CD4-positive, alpha-beta T cell (primary cell): ENCODE results near the gene TMEM163. TPM values are rescaled to one million over a fixed set of nuclear protein-coding genes. Genes with fewer than 3 reads are reported as not detected.

ENCODE experiments used
- ATAC-seq: fragments of 200-7000 bp; cut with Tn5 transposase; one replicate; pipeline ENCODE4 v1.10.0; 2022; ENCODE audit warnings: mild to moderate bottlenecking; ENCODE audit not compliant: poor library complexity
- CTCF ChIA-PET: fragments of 350-600 bp; sonication (Branson Sonifier 250); formaldehyde crosslinking; loops from one replicate; lab custom pipeline; 2021; ENCODE audit warnings: antibody characterized with exemption, inconsistent platforms; lab: Charles Lee
- POLR2A ChIA-PET: fragments of 350-600 bp; sonication (Branson Sonifier 250); formaldehyde crosslinking; loops from one replicate; lab custom pipeline; 2021; ENCODE audit warnings: antibody characterized with exemption, inconsistent platforms; lab: Charles Lee
- DNase-seq, 14 experiments: peaks; one replicate each; pipeline ENCODE4 v3.0.0-alpha.2; 2013 to 2020; ENCODE audit warnings: mixed read lengths in 2 of 14
- H3K27ac ChIP-seq, 2 donors: one replicate each; pipeline versions ENCODE4 v1.5.1 to v1.7.0; 2013; ENCODE audit warnings: low read length in 2 of 2, low read depth in 1 of 2, mild to moderate bottlenecking in 1 of 2
- H3K27me3 ChIP-seq, 2 experiments: 1 replicate in 1 of 2; 2 replicates in 1 of 2; pipeline versions ENCODE4 v1.6.1 to v1.7.0; 2013; ENCODE audit warnings: low read length in 2 of 2, control low read depth in 1 of 2, mild to moderate bottlenecking in 1 of 2, moderate library complexity in 1 of 2; ENCODE audit not compliant: insufficient read depth in 2 of 2, control insufficient read depth in 1 of 2
- H3K36me3 ChIP-seq: one replicate; pipeline ENCODE4 v1.6.1; 2013; ENCODE audit warnings: low read length, control low read depth; ENCODE audit not compliant: insufficient read depth
- H3K4me1 ChIP-seq: one replicate; pipeline ENCODE4 v1.6.1; 2013; ENCODE audit warnings: low read length, control low read depth; ENCODE audit not compliant: insufficient read depth
- H3K4me3 ChIP-seq: one replicate; pipeline ENCODE4 v1.5.1; 2013; ENCODE audit warnings: mild to moderate bottlenecking, low read length, moderate library complexity
- H3K9me3 ChIP-seq, 2 experiments: 1 replicate in 1 of 2; 2 replicates in 1 of 2; pipeline versions ENCODE4 v1.6.1 to v1.7.0; 2013; ENCODE audit warnings: low read length in 2 of 2, mild to moderate bottlenecking in 2 of 2, control low read depth in 1 of 2, moderate library complexity in 1 of 2; ENCODE audit not compliant: control insufficient read depth in 1 of 2, insufficient read depth in 1 of 2
- H3K27ac Mint-ChIP-seq: one replicate; pipeline ENCODE4 v1.8.0; 2020; ENCODE audit warnings: mixed read lengths
- H3K27me3 Mint-ChIP-seq: one replicate; pipeline ENCODE4 v1.8.0; 2021; ENCODE audit warnings: mixed read lengths
- H3K36me3 Mint-ChIP-seq: one replicate; pipeline ENCODE4 v1.8.0; 2021; ENCODE audit warnings: low read depth, mixed read lengths
- H3K4me1 Mint-ChIP-seq: one replicate; pipeline ENCODE4 v1.8.0; 2021; ENCODE audit warnings: low read depth, mixed read lengths
- H3K4me3 Mint-ChIP-seq: one replicate; pipeline ENCODE4 v1.8.0; 2020; ENCODE audit warnings: mild to moderate bottlenecking, mixed read lengths
- H3K9me3 Mint-ChIP-seq: one replicate; pipeline ENCODE4 v1.8.0; 2020; ENCODE audit warnings: mixed read lengths
- CTCF ChIP-seq: fragments of 200-600 bp; IDR thresholded peaks from one replicate; pipeline ENCODE4 v1.8.0; 2022; ENCODE audit warnings: antibody characterized with exemption, mild to moderate bottlenecking
- intact Hi-C, 2 experiments: fragments of 100-400 bp; cut with DNase I in 1 of 2; cut with micrococcal nuclease in 1 of 2; formaldehyde crosslinking; loops; one replicate each; pipeline versions ENCODE4 v1.15.1 to v1.9.0; 2023 to 2025; cut with DNase I, micrococcal nuclease
- total RNA-seq, 174 experiments: library from RNA in 2 of 174; stranded (reverse) in 2 of 174; gene quantifications; one replicate each; pipeline ENCODE4 v1.2.3 and lab custom pipeline; 2021 to 2026

TMEM163 gene
- total RNA-seq, 2 experiments from 2014 or later = 0.14 to 0.47 TPM

GRCh38 chr2:134721596-134721995, 2.8 kb upstream of the TMEM163 start:
- no peak for TF ChIP-seq CTCF
- Histone ChIP-seq H3K4me3 (no peak overlapping the region), H3K9me3 (no peaks in the 10 kb centered on the region), H3K27ac (no peak overlapping the region), H3K36me3 (no peaks in the 10 kb centered on the region), H3K4me1 (peaks cover 14% of the 10 kb centered on the region), H3K27me3 (peaks cover 26 to 42% of the 10 kb centered on the region in 2 experiments)
- H3K4me3 Mint-ChIP-seq = peak overlapping the region; percentile 8
- no peaks in the 10 kb centered on the region for H3K9me3 Mint-ChIP-seq
- CTCF ChIA-PET = no interaction called here
- DNase-seq (no peak), ATAC-seq (no peak)
- no peak overlapping the region for H3K27ac Mint-ChIP-seq
- POLR2A ChIA-PET = no interaction called here
- H3K4me1 Mint-ChIP-seq = peaks cover 18% of the 10 kb centered on the region
- H3K36me3 Mint-ChIP-seq = no peaks in the 10 kb centered on the region
- H3K27me3 Mint-ChIP-seq = peaks cover 57% of the 10 kb centered on the region
- intact Hi-C loops = no loop called here

- intact Hi-C loops = loop anchor here in 1 of 2 experiments (5.0 kb wide), 1 partner anchor 46 kb away; no protein-coding TSS in a partner anchor
- H3K4me3 ChIP-seq = peak overlapping the region; percentile 45
- ATAC-seq (peak; percentile 46), DNase-seq (peak in 6 of 14 experiments; percentile 6 to 49 (median 16))
- Mint-ChIP-seq H3K9me3 (no peaks in the 10 kb centered on the region), H3K27me3 (peaks cover 78% of the 10 kb centered on the region), H3K36me3 (no peaks in the 10 kb centered on the region), H3K4me3 (peak overlapping the region; percentile 76), H3K27ac (no peak overlapping the region), H3K4me1 (peaks cover 39% of the 10 kb centered on the region)
- H3K27me3 ChIP-seq = peaks cover 37 to 54% of the 10 kb centered on the region in 2 experiments
- H3K9me3 ChIP-seq = no peaks in the 10 kb centered on the region
- POLR2A ChIA-PET = interaction anchor here (1.5 to 1.7 kb wide), 2 partner anchors 38 to 48 kb away, joined by 4 to 5 read pairs; no protein-coding TSS in a partner anchor
- no peaks in the 10 kb centered on the region for H3K36me3 ChIP-seq
- H3K4me1 ChIP-seq = peaks cover 14% of the 10 kb centered on the region
- no peak for TF ChIP-seq CTCF
- H3K27ac ChIP-seq = no peak overlapping the region
- CTCF ChIA-PET = no interaction called here
Measured at GRCh38 chr2:134718023-134718816, 580 bp downstream of the TMEM163 start.

- Mint-ChIP-seq H3K36me3 (no peaks in the 10 kb centered on the region), H3K27me3 (peaks cover 79% of the 10 kb centered on the region)
- POLR2A ChIA-PET = no interaction called here
Measured at GRCh38 chr2:134717286-134718022, 1.3 kb downstream of the TMEM163 start.

More at GRCh38 chr2:134717286-134718022, 1.3 kb downstream of the TMEM163 start:
- DNase-seq (no peak), ATAC-seq (no peak)
- Histone ChIP-seq H3K4me1 (peaks cover 14% of the 10 kb centered on the region), H3K27ac (no peak overlapping the region), H3K27me3 (peaks cover 37 to 54% of the 10 kb centered on the region in 2 experiments), H3K4me3 (no peak overlapping the region), H3K9me3 (no peaks in the 10 kb centered on the region), H3K36me3 (no peaks in the 10 kb centered on the region)
- Mint-ChIP-seq H3K27ac (no peak overlapping the region), H3K4me3 (peak overlapping the region; percentile 76), H3K4me1 (peaks cover 39% of the 10 kb centered on the region), H3K9me3 (no peaks in the 10 kb centered on the region)
- intact Hi-C loops = loop anchor here in 1 of 2 experiments (5.0 kb wide), 1 partner anchor 45 kb away; no protein-coding TSS in a partner anchor
- CTCF ChIA-PET = no interaction called here
- no peak for TF ChIP-seq CTCF
